ENCODE data around the gene CNDP1.
A peak's percentile ranks its signal among the peaks of the same experiment; 100 is the strongest.

The CNDP1 gene

GRCh38 chr18:74496508-74497323 is 37.6 kb upstream of the CNDP1 start:
- Histone ChIP-seq H3K27me3 (ENCODE audit: insufficient read depth, poor library complexity, severe bottlenecking) (no peaks in the 10 kb centered on the region), H3K4me3 (ENCODE audit: severe bottlenecking) (peak overlapping the region; percentile 64), H3K36me3 (ENCODE audit: low read depth) (peaks cover 17% of the 10 kb centered on the region), H3K4me1 (ENCODE audit: insufficient read depth, poor library complexity, severe bottlenecking) (peaks cover 8% of the 10 kb centered on the region), H3K9me3 (ENCODE audit: severe bottlenecking) (no peaks in the 10 kb centered on the region), H3K27ac (ENCODE audit: poor library complexity, severe bottlenecking) (peak overlapping the region; percentile 57)
- ATAC-seq (ENCODE audit: low read depth) (peak; percentile 56), DNase-seq (ENCODE audit: low spot score) (no peak)
- TF ChIP-seq CTCF (IDR thresholded peaks at IDR 0.05; ENCODE audit: poor library complexity, severe bottlenecking) = no peak

- Histone ChIP-seq H3K9me3 (ENCODE audit: severe bottlenecking) (no peaks in the 10 kb centered on the region), H3K36me3 (ENCODE audit: low read depth) (peaks cover 23% of the 10 kb centered on the region), H3K27me3 (ENCODE audit: insufficient read depth, poor library complexity, severe bottlenecking) (no peaks in the 10 kb centered on the region), H3K4me1 (ENCODE audit: insufficient read depth, poor library complexity, severe bottlenecking) (peaks cover 11% of the 10 kb centered on the region), H3K4me3 (ENCODE audit: severe bottlenecking) (peak overlapping the region; percentile 64), H3K27ac (ENCODE audit: poor library complexity, severe bottlenecking) (peak overlapping the region; percentile 57)
- TF ChIP-seq CTCF (IDR thresholded peaks at IDR 0.05; ENCODE audit: poor library complexity, severe bottlenecking) = no peak
- ATAC-seq (ENCODE audit: low read depth) (no peak), DNase-seq (ENCODE audit: low spot score) (no peak)
These were observed 37.0 kb upstream of the CNDP1 start for GRCh38 chr18:74497324-74497676.

GRCh38 chr18:74497778-74498177 is 36.5 kb upstream of the CNDP1 start:
- Histone ChIP-seq H3K27me3 (ENCODE audit: insufficient read depth, poor library complexity, severe bottlenecking) (no peaks in the 10 kb centered on the region), H3K27ac (ENCODE audit: poor library complexity, severe bottlenecking) (peak overlapping the region; percentile 81), H3K9me3 (ENCODE audit: severe bottlenecking) (no peaks in the 10 kb centered on the region), H3K4me1 (ENCODE audit: insufficient read depth, poor library complexity, severe bottlenecking) (peaks cover 11% of the 10 kb centered on the region), H3K36me3 (ENCODE audit: low read depth) (peaks cover 28% of the 10 kb centered on the region), H3K4me3 (ENCODE audit: severe bottlenecking) (no peak overlapping the region)
- ATAC-seq (ENCODE audit: low read depth) (no peak), DNase-seq (ENCODE audit: low spot score) (no peak)
- no peak for TF ChIP-seq CTCF (IDR thresholded peaks at IDR 0.05; ENCODE audit: poor library complexity, severe bottlenecking)

GRCh38 chr18:74498712-74499627 is 35.3 kb upstream of the CNDP1 start:
- ATAC-seq (ENCODE audit: low read depth) = no peak

More at GRCh38 chr18:74498712-74499627, 35.3 kb upstream of the CNDP1 start:
- H3K27me3 ChIP-seq (ENCODE audit: insufficient read depth, poor library complexity, severe bottlenecking) = no peaks in the 10 kb centered on the region
- DNase-seq (ENCODE audit: low spot score) = no peak
- peak overlapping the region; percentile 81 for H3K27ac ChIP-seq (ENCODE audit: poor library complexity, severe bottlenecking)
- peaks cover 35% of the 10 kb centered on the region for H3K36me3 ChIP-seq (ENCODE audit: low read depth)
- H3K4me3 ChIP-seq (ENCODE audit: severe bottlenecking) = peak overlapping the region; percentile 25
- H3K4me1 ChIP-seq (ENCODE audit: insufficient read depth, poor library complexity, severe bottlenecking) = peaks cover 11% of the 10 kb centered on the region
- H3K9me3 ChIP-seq (ENCODE audit: severe bottlenecking) = no peaks in the 10 kb centered on the region
- TF ChIP-seq CTCF (IDR thresholded peaks at IDR 0.05; ENCODE audit: poor library complexity, severe bottlenecking) = no peak
